ENCODE results near the gene OR2L3.
"Not testable (repeated sequence)": the region's sequence is repeated elsewhere in the genome, so short reads cannot be mapped to it uniquely, and the experiment has no call there.

OR2L3 gene, protein sequence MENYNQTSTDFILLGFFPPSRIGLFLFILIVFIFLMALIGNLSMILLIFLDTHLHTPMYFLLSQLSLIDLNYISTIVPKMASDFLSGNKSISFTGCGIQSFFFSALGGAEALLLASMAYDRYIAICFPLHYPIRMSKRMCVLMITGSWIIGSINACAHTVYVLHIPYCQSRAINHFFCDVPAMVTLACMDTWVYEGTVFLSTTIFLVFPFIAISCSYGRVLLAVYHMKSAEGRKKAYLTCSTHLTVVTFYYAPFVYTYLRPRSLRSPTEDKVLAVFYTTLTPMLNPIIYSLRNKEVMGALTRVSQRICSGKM

DNA sequence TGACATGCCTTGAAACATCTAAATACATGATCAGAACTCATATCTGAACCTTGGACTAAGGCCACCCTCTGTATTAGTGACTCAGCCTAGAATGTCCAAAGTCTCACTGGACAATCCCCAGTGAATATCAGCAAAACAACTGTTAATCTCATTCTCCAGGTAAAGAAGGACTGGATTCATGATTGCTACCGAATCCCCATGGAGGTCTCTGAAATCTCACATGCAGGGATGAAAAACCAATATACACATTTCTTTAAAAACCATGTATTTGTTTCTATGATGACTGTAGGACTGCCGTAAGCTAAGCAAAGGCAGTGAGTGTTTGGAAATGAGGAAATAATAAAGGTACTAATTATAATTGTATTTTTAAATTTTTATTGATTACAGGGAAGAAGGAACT is at the start of gene OR2L3:
TSS of gene OR2L3 (plus strand) at position 301 of the 400 bp plus-strand sequence. CDS start 13,846 bp downstream, outside the sequence.
- no peak for DNase-seq

DNA sequence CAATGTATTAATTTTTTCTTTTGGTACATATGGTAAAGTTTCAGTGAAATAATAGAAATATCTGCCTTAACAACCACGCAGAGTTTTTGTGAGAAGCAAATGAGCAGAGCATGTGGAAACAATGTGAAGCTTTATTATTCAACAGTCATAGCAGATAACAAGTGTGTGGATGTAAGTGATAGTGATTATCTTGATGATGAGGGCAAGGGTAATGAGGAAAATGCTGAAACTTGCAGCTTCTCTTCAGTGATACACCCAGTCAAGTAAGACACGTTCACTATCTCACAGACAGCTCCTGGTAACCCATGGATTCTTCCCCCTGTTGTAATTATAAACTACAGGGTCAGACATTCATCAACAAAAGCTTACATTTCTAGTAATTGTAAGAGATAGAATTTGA is 47.8 kb upstream of the OR2L3 start:
- DNase-seq: no peak

DNA sequence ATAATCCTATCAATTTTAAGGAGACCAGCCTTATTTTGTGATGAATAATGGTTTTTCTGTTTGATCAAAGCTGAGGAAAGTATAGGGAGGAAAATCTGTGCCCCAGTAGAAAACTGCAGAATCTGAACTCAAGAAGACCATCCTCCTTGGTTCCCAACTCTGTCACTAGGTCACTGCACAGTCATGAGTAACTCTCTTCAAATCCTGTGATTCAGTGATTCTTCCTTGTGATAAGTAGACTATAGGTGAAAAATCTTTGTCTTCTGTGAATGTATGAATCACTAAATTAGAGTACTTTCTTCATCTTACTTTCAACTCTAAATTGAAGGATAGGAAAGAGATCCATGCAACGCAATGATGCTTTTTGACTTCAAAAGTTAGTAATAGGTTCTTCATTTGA is 46.5 kb upstream of the OR2L3 start:
- DNase-seq: no peak

DNA sequence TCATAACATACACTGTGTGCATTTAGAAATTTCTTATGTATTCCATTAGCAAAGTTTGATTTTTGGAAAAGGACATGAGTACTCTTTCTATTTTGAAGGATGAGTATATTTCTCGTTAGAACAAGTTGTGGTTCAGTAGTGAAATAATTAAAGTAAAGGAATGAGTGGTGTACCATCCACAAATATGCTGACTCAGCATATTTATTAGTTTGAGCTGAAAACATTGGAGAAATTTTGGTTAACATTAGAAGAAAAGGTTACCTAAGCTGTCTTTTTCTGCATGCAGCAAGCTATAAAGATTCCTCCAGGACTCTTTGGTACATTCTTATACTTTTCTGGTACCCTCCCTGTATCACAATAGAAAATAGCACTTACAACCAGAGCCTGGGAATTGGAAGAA is 38.9 kb upstream of the OR2L3 start:
- no peak for DNase-seq

DNA sequence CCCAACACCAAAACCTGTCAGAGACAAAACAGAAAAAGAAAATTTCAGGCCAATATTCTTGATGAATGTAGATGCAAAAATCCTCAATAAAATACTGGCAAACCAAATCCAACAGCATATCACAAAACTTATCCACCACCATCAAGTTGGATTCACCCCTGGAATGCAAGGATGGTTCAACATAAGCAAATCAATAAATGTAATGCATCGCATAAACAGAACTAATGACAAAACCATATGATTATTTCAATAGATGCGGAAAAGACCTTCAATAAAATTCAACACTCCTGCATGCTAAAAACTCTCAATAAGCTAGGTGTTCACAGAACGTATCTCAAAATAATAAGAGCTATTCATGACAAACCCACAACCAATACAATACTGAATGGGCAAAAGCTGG is 37.0 kb upstream of the OR2L3 start:
- DNase-seq: no peak

DNA sequence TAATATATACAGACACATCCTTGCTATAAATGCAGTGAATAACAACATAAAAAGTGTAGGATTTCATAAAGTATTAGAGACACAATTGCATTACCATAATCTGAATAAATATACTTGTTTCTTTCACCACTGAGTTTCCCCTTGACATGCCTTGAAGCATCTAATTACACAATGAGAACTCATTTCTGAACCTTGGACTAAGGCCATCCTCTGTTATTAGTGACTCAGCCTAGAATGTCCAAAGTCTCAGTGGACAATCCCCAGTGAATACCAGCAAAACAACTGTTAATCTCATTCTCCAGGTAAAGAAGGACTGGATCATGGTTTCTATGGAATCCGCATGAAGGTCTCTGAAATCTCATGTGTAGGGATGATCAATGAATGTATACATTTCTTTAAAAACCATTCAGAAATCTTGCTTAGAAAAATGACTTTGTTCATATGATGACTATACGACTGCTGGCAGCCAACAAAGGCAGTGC is 33.4 kb upstream of the OR2L3 start, which contains the start of gene OR2L5:
TSS of gene OR2L5 (plus strand) at position 432 of the 482 bp plus-strand sequence. CDS start 8,288 bp downstream, outside the sequence.
- no peak for DNase-seq

DNA sequence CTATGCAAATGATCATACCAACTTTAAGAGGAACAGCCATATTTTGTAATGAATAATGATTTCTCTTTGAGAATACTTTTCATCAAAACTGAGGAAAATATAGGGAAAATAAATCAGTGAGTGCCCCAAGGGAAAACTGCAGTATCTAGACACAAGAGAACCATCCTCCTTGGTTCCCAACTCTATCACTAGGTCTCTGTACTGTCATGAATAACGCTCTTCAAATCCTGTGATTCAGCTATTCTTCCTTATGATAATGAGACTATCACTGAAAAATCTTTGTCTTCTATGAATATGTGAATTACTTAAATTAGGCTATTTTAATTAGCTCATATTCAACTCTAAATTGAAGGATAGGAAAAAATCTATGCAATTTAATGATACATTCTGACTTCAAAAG is 30.8 kb upstream of the OR2L3 start:
- no peak for DNase-seq

DNA sequence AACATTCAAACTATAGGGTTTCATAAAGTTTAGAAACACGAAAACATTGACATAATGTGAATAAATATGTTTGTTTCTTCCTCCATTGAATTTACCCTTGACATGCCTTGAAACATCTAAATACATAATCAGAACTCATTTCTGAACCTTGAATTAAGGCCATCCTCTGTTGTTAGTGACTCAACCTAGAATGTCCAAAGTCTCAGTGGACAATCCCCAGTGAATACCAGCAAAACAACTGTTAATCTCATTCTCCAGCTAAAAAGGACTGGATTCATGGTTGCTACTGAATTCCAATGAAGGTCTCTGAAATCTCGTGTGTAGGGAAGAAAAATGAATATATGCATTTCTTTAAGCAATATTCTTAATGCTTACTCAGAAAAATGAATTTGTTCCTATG is 16.9 kb upstream of the OR2L3 start, which contains the start of gene OR2L2:
TSS of gene OR2L2 (plus strand) at position 301 of the 400 bp plus-strand sequence. CDS start 8,198 bp downstream, outside the sequence.
- no peak for DNase-seq

DNA sequence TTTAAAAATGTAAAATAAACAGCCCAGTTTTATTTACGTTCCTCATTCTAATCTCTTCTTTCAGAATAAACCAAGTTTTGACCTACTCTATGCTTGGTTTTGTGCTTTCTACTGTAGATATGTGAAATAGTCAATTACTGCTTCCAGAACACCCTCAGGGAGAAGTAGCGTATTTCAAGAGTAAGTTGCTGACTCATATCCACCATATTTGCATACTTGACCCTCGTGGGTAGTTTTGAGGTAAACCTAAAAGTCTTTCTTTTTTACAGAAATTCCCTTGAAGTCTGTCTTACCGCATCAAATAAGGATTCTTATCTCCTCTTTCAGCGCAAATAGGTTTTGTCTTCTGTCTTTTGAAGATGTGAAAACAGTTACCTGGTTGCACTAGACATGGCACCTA is 1.4 kb upstream of the OR2L3 start:
- no peak for DNase-seq

DNA sequence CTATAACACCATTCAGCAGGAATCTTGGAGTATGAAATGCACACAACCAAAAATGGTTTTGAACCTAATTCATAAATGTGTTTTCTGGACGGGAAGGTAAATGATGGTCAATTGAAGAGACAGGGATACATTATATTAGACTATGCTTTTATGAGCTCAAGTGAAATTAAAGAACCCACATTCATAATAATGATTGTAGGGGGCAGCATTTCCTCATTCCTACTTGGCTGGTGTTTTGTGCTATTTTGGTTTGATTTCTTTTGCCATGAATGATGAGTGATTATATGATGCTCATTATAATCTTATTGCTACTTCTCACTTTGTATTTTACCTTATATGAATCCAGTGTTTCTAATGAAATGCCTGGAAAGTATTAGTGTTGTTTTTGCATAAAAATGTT is 372 bp downstream of the OR2L3 start:
- DNase-seq: no peak

DNA sequence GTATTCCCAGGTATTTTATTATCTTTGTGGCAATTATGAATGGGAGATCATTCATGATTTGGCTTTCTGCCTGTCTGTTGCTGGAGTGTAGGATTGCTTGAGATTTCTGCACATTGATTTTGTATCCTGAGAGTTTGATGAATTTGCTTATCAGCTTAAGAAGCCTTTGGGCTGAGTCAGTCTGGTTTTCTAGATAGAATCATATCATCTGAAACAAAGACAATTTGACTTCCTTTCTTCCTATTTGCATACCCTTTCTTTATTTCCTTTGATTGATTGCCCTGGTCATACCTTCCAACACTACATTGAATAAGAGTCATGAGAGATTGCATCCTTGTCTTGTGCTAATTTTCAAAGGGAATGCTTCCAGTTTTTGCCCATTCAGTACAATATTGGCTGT is 8.0 kb downstream of the OR2L3 start:
- DNase-seq: no peak

DNA sequence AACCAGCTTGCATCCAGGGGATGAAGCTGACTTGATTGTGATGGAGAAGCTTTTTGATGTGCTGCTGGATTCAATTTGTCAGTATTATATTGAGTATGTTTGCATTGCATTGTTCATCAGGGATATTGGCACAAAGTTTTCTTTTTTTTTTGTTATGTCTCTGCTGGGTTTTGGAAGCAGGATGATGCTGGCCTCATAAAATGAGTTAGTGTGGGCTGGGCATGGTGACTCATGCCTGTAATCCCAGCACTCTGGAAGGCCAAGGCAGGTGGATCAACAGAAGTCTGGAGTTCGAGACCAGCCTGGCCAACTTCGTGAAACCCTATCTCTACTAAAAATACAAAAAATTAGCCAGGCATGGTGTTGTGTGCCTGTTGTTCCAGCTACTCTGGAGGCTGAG is 8.6 kb downstream of the OR2L3 start:
- no peak for DNase-seq

DNA sequence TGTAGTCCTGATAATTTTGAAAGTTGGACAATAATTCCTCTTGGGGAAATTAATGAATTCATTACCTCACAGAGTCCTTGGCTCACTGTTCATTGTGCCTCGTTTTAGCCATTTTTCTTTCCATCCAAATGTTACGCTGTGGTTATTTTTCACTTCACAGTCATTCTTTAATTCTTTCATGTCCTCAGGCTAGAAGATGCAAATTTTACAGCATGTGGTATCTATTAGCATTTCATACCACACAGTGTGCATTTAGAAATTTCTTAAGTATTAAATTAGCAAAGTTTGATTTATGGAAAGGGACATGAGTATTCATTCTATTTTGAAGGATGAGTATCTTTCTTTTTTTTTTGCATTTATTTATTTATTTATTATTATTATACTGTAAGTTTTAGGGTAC is 18.4 kb downstream of the OR2L3 start:
- no peak for DNase-seq

DNA sequence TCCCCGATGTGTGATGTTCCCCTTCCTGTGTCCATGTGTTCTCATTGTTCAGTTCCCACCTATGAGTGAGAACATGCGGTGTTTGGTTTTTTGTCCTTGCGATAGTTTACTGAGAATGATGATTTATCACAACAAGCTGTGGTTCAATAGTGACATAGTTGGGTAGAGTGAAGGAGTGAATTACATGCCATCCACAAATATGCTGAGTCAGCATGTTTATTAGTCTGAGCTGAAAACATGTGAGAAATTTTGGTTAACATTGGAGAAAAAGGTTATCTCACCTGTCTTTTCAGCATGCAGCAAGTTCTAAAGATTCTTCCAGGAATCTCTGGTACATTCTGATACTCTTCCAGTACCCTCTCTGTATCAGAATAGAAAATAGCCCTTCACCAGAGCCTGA is 19.0 kb downstream of the OR2L3 start:
- DNase-seq: no peak

DNA sequence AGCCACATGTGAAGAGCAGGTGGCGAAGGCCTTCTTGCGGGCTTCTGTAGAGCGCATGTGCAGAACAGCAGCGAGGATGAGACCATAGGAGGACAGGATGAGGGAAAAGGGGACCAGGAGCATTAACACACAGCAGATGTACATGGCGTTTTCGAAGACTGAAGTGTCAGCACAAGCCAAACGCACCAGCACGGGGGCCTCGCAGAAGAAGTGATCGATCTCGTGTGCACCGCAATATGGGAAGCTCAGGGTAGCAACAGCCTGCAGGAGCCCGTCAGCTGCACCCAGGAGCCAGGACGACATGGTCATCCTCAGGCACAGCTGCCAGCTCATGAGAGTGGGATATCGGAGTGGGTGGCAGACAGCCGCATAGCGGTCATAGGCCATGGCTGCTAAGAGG is 37.2 kb downstream of the OR2L3 start:
- not testable (repeated sequence) for DNase-seq

DNA sequence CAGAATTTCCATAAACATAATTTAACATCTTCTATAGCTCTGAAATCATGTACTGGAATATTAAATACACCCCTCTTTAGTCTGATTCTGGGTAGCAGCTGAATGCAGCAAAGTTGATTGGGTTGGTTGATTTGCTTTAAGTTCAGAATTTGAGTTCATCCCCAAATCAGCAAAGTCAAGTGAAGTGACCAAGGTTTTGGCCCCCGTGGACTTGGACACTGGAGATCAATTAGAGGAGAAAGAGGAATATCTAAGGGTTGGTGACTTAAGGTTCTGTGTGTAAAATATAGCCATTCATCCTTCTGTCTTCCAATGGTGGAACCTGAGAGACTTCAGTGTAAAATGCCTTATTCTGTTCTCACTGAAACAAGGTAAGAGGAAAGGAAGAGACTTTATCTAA is 48.2 kb downstream of the OR2L3 start, which contains the start of gene OR2L13:
TSS of gene OR2L13 (plus strand) at position 301 of the 400 bp plus-strand sequence. CDS start 4,192 bp downstream, outside the sequence.
- no peak for DNase-seq

DNA sequence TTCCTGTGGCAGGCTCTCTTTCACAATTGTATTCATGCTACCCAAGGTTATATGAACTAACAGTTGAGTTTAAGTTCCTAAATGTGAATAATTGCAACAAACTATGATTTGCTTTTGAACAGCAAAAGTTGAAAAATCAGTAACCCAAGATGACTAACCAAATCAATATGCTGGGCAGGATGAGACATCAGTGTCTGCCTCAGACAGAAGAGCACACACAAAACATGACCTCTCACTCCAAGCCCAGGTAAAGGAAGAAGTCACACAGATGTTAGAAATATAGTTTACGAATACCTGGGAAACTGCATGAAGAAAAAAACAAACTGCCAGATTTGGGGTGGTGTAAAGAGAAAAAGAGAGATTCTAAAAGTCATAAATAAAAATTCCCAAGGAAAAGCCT is 51.9 kb downstream of the OR2L3 start:
- DNase-seq: no peak

DNA sequence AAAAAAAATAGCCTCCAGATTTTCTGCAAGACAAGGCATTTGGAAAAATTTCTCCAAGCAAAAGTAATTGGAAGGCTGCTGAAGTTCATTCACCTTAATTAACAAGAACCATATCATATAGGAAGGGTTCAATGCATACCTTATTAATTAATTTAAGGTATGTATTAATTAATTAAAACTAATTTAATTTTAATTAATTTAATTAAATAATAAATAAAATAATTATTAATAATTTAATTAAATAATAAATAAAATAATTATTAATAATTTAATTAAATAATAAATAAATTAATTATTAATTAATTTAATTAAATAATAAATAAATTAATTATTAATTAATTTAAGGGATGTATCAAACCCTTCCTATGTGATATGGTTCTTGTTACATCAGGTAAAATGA is 56.2 kb downstream of the OR2L3 start:
- DNase-seq: no peak

DNA sequence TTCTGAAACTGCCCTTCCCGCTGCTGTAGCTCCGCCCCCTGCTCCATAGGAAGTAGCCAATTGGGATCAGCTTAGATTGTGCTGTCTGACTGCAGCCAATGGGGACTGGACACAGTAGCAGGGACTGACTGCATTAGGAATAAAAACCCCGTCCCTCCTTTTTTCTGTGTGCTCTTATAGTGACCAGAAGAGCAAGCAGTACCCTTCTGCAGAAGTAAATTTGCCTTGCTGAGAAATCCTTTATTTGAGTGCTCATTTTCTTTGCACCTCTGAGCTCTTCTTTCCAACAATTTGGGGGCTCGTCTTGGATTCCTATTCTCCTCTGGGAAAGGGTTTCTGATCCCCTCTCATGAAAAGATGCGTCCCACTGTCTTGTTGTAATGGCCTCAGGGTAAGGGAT is 64.5 kb downstream of the OR2L3 start:
- no peak for DNase-seq
